K562 (cell line): ENCODE measurements around the gene LRRC7. TPM values are rescaled to one million over a fixed set of nuclear protein-coding genes. Genes with fewer than 3 reads are reported as not detected.

Experiments used
- ATAC-seq: fragments of 200-7000 bp; cut with Tn5 transposase; 3 replicates; pipeline ENCODE4 v1.9.1; 2020; ENCODE audit warnings: moderate library complexity
- BruUV-seq: library from RNA; stranded (reverse); fragments of 400-500 nt; replicated peaks from 2 replicates; lab custom pipeline; 2021; lab: Mats Ljungman, UMichigan
- CTCF ChIA-PET: fragments of 300-600 bp; formaldehyde crosslinking; extraction: SDS; loops from one replicate; lab custom pipeline; 2021; ENCODE audit warnings: low intra/inter-chr PET ratio; lab: Yijun Ruan, JAX
- POLR2A ChIA-PET: fragments of 300-600, 350-650 bp; sonication (Branson Sonifier 250); formaldehyde crosslinking; extraction: SDS; loops from one replicate; lab custom pipeline; 2021; ENCODE audit warnings: antibody characterized with exemption, inconsistent platforms; lab: Yijun Ruan, JAX
- DNase-seq, 4 experiments: peaks; one replicate each; pipeline versions ENCODE4 v3.0.0 to v3.0.0-alpha.2; 2011 to 2018; ENCODE audit warnings: low spot score in 3 of 4, mixed read lengths in 3 of 4; ENCODE audit errors: extremely low read depth in 1 of 4
- FAIRE-seq: peaks from 2 replicates; lab custom pipeline; 2011; peaks lifted over from hg19 to GRCh38; lab: Jason Lieb, UNC
- H2AFZ ChIP-seq: 2 replicates; pipeline ENCODE4 v1.6.0; 2011; ENCODE audit warnings: low read depth, low read length, control low read depth, inconsistent platforms
- H3K27ac ChIP-seq: fragments of 200-600 bp; 3 replicates; pipeline ENCODE4 v1.8.0; 2011; ENCODE audit warnings: low read depth, mild to moderate bottlenecking, control low read depth, inconsistent platforms, low read length, moderate library complexity, mixed read lengths; ENCODE audit errors: extremely low read depth
- H3K27me3 ChIP-seq, 2 experiments: fragments of 300-600 bp in 1 of 2; 2 replicates in 1 of 2; 3 replicates in 1 of 2; pipeline versions ENCODE4 v1.6.0 to v1.8.0; 2011; ENCODE audit warnings: inconsistent platforms in 2 of 2, low read length in 2 of 2, mild to moderate bottlenecking in 1 of 2, mixed read lengths in 1 of 2, moderate library complexity in 1 of 2; ENCODE audit not compliant: control insufficient read depth in 2 of 2, insufficient read depth in 2 of 2
- H3K36me3 ChIP-seq: fragments of 300-600 bp; 3 replicates; pipeline ENCODE4 v1.8.0; 2011; ENCODE audit warnings: mild to moderate bottlenecking, low read length, inconsistent platforms; ENCODE audit not compliant: control insufficient read depth, insufficient read depth
- H3K4me1 ChIP-seq, 2 experiments: fragments of 200-600 bp in 1 of 2; replicated peaks in 1 of 2; 2 replicates in 1 of 2; 3 replicates in 1 of 2; pipeline versions ENCODE4 v1.5.1 to v1.8.0; 2011; ENCODE audit warnings: inconsistent platforms in 2 of 2, low read length in 2 of 2, mild to moderate bottlenecking in 1 of 2, mixed read lengths in 1 of 2, moderate library complexity in 1 of 2; ENCODE audit not compliant: control insufficient read depth in 2 of 2, insufficient read depth in 2 of 2
- H3K4me2 ChIP-seq: 2 replicates; pipeline ENCODE4 v1.6.1; 2011; ENCODE audit warnings: low read length, control low read depth, inconsistent platforms, mixed read lengths; ENCODE audit not compliant: insufficient read depth
- H3K4me3 ChIP-seq: fragments of 200-600 bp; sonication (generic), shearing (Covaris generic); 2 replicates; pipeline ENCODE4 v1.5.1; 2016; ENCODE audit warnings: control low read depth, inconsistent platforms
- H3K79me2 ChIP-seq: fragments of 200-600 bp; 3 replicates; pipeline ENCODE4 v1.8.0; 2011; ENCODE audit warnings: low read length, inconsistent platforms; ENCODE audit not compliant: control insufficient read depth, insufficient read depth
- H3K9ac ChIP-seq, 2 experiments: 2 replicates each; pipeline versions ENCODE4 v1.6.0 to v1.6.1; 2011; ENCODE audit warnings: low read depth in 2 of 2, low read length in 2 of 2, control low read depth in 1 of 2, inconsistent platforms in 1 of 2, mild to moderate bottlenecking in 1 of 2, mixed read lengths in 1 of 2; ENCODE audit not compliant: insufficient read depth in 1 of 2
- H3K9me1 ChIP-seq: one replicate; pipeline ENCODE4 v1.6.0; 2011; ENCODE audit warnings: inconsistent platforms, mild to moderate bottlenecking, low read length, moderate library complexity; ENCODE audit not compliant: control insufficient read depth, insufficient read depth
- H3K9me3 ChIP-seq: replicated peaks from 2 replicates; pipeline ENCODE4 v1.5.1; 2011; ENCODE audit warnings: low read depth, low read length, inconsistent platforms; ENCODE audit not compliant: control insufficient read depth, insufficient read depth
- H4K20me1 ChIP-seq: replicated peaks from 2 replicates; pipeline ENCODE4 v1.6.1; 2011; ENCODE audit warnings: low read length, inconsistent platforms, mixed read lengths; ENCODE audit not compliant: control insufficient read depth, insufficient read depth
- CUX1 ChIP-seq: fragments of 200-800 bp; sonication (Bioruptor generic); IDR thresholded peaks from 2 replicates; pipeline ENCODE4 v1.6.1; 2016; ENCODE audit warnings: missing genetic modification characterization, missing compliant biosample characterization
- MEIS2 ChIP-seq: fragments of 450-650 bp; IDR thresholded peaks from 2 replicates; pipeline ENCODE4 v1.6.1; 2014; ENCODE audit warnings: mild to moderate bottlenecking; ENCODE audit not compliant: partially characterized antibody
- NCOA4 ChIP-seq: fragments of 450-650 bp; IDR thresholded peaks from 2 replicates; pipeline ENCODE4 v1.6.1; 2018; ENCODE audit warnings: mild to moderate bottlenecking; ENCODE audit not compliant: partially characterized antibody
- NR4A1 ChIP-seq, 2 experiments: fragments of 250-450 bp in 1 of 2; fragments of 450-650 bp in 1 of 2; sonication (Bioruptor Pico) in 1 of 2; IDR thresholded peaks; 2 replicates each; pipeline versions ENCODE4 v1.4.0 to v1.6.1; 2016 to 2020; ENCODE audit warnings: mild to moderate bottlenecking in 2 of 2, missing compliant biosample characterization in 1 of 2, missing genetic modification characterization in 1 of 2, moderate library complexity in 1 of 2
- PBX2 ChIP-seq, 2 experiments: IDR thresholded peaks in 1 of 2; conservative IDR thresholded peaks in 1 of 2; 2 replicates each; pipeline ENCODE4 v1.6.1; 2016; ENCODE audit warnings: low read depth in 2 of 2, mild to moderate bottlenecking in 1 of 2, missing compliant biosample characterization in 1 of 2, missing genetic modification characterization in 1 of 2, moderate library complexity in 1 of 2
- SOX6 ChIP-seq: fragments of 450-650 bp; IDR thresholded peaks from 2 replicates; pipeline ENCODE4 v1.6.1; 2014; ENCODE audit warnings: mild to moderate bottlenecking
- THRA ChIP-seq: fragments of 450-650 bp; IDR thresholded peaks from 2 replicates; pipeline ENCODE4 v1.6.1; 2017; ENCODE audit warnings: mild to moderate bottlenecking, moderate library complexity
- ZMIZ1 ChIP-seq, 2 experiments: fragments of 150-350 bp in 1 of 2; IDR thresholded peaks; 2 replicates each; pipeline ENCODE4 v1.6.1; 2012 to 2016; ENCODE audit warnings: low read depth in 2 of 2, low read length in 2 of 2, mild to moderate bottlenecking in 1 of 2, moderate library complexity in 1 of 2
- in situ Hi-C: fragments of 300-500 bp; cut with MboI; formaldehyde crosslinking; loops from 4 replicates; pipeline ENCODE4 v1.15.0; 2018; ENCODE audit warnings: inconsistent platforms, mixed read lengths
- intact Hi-C: fragments of 100-400 bp; cut with micrococcal nuclease; formaldehyde crosslinking; loops from 2 replicates; pipeline ENCODE4 v1.14.2; 2022
- polyA plus RNA-seq, 8 experiments: library from polyadenylated mRNA; depleted of rRNA in 4 of 8; stranded (reverse) in 5 of 8; unstranded in 3 of 8; fragments of >200 nt; fragmentation: Nextera tagmentation in 2 of 8; fragmentation: Illumina TruSeq in 1 of 8; extraction: Ambion mirVana in 2 of 8; extraction: Trizol in 1 of 8; gene quantifications; 2 replicates each; pipeline versions ENCODE4 v1.2.1 to v1.2.3, GENCODE V29; 2011 to 2014; ENCODE audit warnings: inconsistent platforms in 1 of 8, missing spikeins in 1 of 8
- total RNA-seq, 7 experiments: library from RNA; depleted of rRNA in 6 of 7; stranded (reverse); fragments of >200 nt in 6 of 7; fragmentation: Illumina TruSeq in 2 of 7; extraction: Trizol in 2 of 7; gene quantifications; 2 replicates each; pipeline versions ENCODE4 v1.2.1 to v1.2.3, GENCODE V29; 2011 to 2021; ENCODE audit warnings: low replicate concordance in 1 of 7

The LRRC7 gene
- total and polyA plus RNA-seq, 9 of the 15 experiments (the other 6 are each of a cell fraction or from before 2014, with no cell fraction given): 0.09 to 0.94 (median 0.49) TPM

- Histone ChIP-seq H3K9me1 (no peaks in the 10 kb centered on the region), H3K4me2 (no peak overlapping the region), H3K27me3 (no peaks in the 10 kb centered on the region), H3K79me2 (no peaks in the 10 kb centered on the region), H3K27ac (no peak overlapping the region), H4K20me1 (no peaks in the 10 kb centered on the region), H3K4me1 (peaks cover 0 to 7% of the 10 kb centered on the region in 2 experiments; a peak in 2 of 5 replicates), H3K4me3 (no peak overlapping the region), H3K9ac (no peak overlapping the region), H3K9me3 (no peaks in the 10 kb centered on the region), H3K36me3 (no peaks in the 10 kb centered on the region), H2AFZ (no peak overlapping the region)
- intact Hi-C loops: no loop called here
- in situ Hi-C loops: no loop called here
- FAIRE-seq (no peak), DNase-seq (no peak), ATAC-seq (no peak)
- BruUV-seq: no TSS peak
- ChIA-PET POLR2A (no interaction called here), CTCF (no interaction called here)
- no peak for TF ChIP-seq ZMIZ1 (IDR thresholded peaks at IDR 0.05; ENCODE audit: low read depth in 2 of 2, low read length in 2 of 2)
- no peak for TF ChIP-seq NR4A1 (CRISPR knock-in tag; IDR thresholded peaks at IDR 0.05)
- no peak for TF ChIP-seq NR4A1 (tag; IDR thresholded peaks at IDR 0.05)
- no peak for TF ChIP-seq THRA
- TF ChIP-seq CUX1 (CRISPR knock-in tag): no peak
- TF ChIP-seq NCOA4: no peak
- no peak for TF ChIP-seq SOX6
- TF ChIP-seq MEIS2: peak; percentile 29
- TF ChIP-seq PBX2 (CRISPR knock-in tag; IDR thresholded peaks at IDR 0.05; ENCODE audit: low read depth): no peak
- peak; percentile 39; the same call in 1 of the 2 replicates for TF ChIP-seq PBX2 (tag; conservative IDR thresholded peaks at IDR 0.05; ENCODE audit: low read depth)
Measured at GRCh38 chr1:69921486-69921885, 353.8 kb downstream of the LRRC7 start.
